K562 (cell line): ENCODE data around the gene MAML1. TPM values are rescaled to one million over a fixed set of nuclear protein-coding genes. Genes with fewer than 3 reads are reported as not detected.
A peak's percentile ranks its signal among the peaks of the same experiment; 100 is the strongest.

Source experiments
- CHD2 ChIP-seq: IDR thresholded peaks from 2 replicates; pipeline ENCODE4 v1.6.1; 2011; ENCODE audit warnings: low read depth, low read length
- DLX4 ChIP-seq: fragments of 250-450 bp; sonication (Bioruptor Pico); IDR thresholded peaks from 2 replicates; pipeline ENCODE4 v1.6.1; 2021; ENCODE audit warnings: mild to moderate bottlenecking
- ELF1 ChIP-seq: fragments of 200-800 bp; sonication (Bioruptor generic); IDR thresholded peaks from 2 replicates; pipeline ENCODE4 v1.6.1; 2016; ENCODE audit warnings: missing genetic modification characterization, missing compliant biosample characterization
- GABPB2 ChIP-seq: fragments of 250-450 bp; sonication (Bioruptor Pico); conservative IDR thresholded peaks from 2 replicates; pipeline ENCODE4 v1.5.1; 2021; ENCODE audit warnings: mild to moderate bottlenecking
- HEY1 ChIP-seq: fragments of 250-450 bp; sonication (Bioruptor Pico); IDR thresholded peaks from 2 replicates; pipeline ENCODE4 v1.5.0; 2020; ENCODE audit warnings: mild to moderate bottlenecking, moderate library complexity, borderline replicate concordance
- HMBOX1 ChIP-seq: sonication (generic); IDR thresholded peaks from 2 replicates; pipeline ENCODE4 v1.6.1; 2016
- LCOR ChIP-seq: sonication (generic); formaldehyde crosslinking; IDR thresholded peaks from 2 replicates; pipeline ENCODE4 v1.8.0; 2022; ENCODE audit warnings: mild to moderate bottlenecking, missing genetic modification reagents
- NFIC ChIP-seq: fragments of 450-650 bp; IDR thresholded peaks from 2 replicates; pipeline ENCODE4 v1.6.1; 2017; ENCODE audit warnings: mild to moderate bottlenecking, inconsistent platforms
- PCBP1 ChIP-seq: fragments of 200-400 bp; formaldehyde crosslinking; IDR thresholded peaks from 2 replicates; pipeline ENCODE4 v1.6.1; 2018; ENCODE audit warnings: mild to moderate bottlenecking, low read depth, low read length; ENCODE audit not compliant: poor library complexity, severe bottlenecking
- POLR2B ChIP-seq: fragments of 450-650 bp; IDR thresholded peaks from 2 replicates; pipeline ENCODE4 v1.6.1; 2018; ENCODE audit warnings: low read depth; ENCODE audit not compliant: partially characterized antibody
- PPARD ChIP-seq: fragments of 250-450 bp; sonication (Bioruptor Pico); IDR thresholded peaks from 2 replicates; pipeline ENCODE4 v1.8.0; 2022; ENCODE audit warnings: inconsistent platforms, mild to moderate bottlenecking, moderate library complexity
- PTBP1 ChIP-seq: fragments of 200-400 bp; formaldehyde crosslinking; IDR thresholded peaks from 2 replicates; pipeline ENCODE4 v1.6.1; 2017; ENCODE audit warnings: low read depth, low read length
- SP1 ChIP-seq: sonication (generic); formaldehyde crosslinking; IDR thresholded peaks from 2 replicates; pipeline ENCODE4 v1.8.1; 2022; ENCODE audit warnings: mild to moderate bottlenecking, missing genetic modification reagents
- TBL1XR1 ChIP-seq, 2 experiments: IDR thresholded peaks; 2 replicates each; pipeline ENCODE4 v1.6.1; 2012; ENCODE audit warnings: improper control_type of control experiment in 2 of 2, low read length in 2 of 2, mild to moderate bottlenecking in 1 of 2
- TFE3 ChIP-seq: fragments of 450-650 bp; formaldehyde crosslinking; IDR thresholded peaks from 2 replicates; pipeline ENCODE4 v1.4.0; 2020; ENCODE audit warnings: mild to moderate bottlenecking, mixed read lengths
- ZBTB49 ChIP-seq: sonication (generic); formaldehyde crosslinking; IDR thresholded peaks from 2 replicates; pipeline ENCODE4 v1.8.0; 2022; ENCODE audit warnings: missing genetic modification reagents, mild to moderate bottlenecking, borderline replicate concordance
- ZFP1 ChIP-seq: fragments of 450-650 bp; formaldehyde crosslinking; IDR thresholded peaks from 2 replicates; pipeline ENCODE4 v1.4.0; 2020; ENCODE audit warnings: mild to moderate bottlenecking, mixed read lengths
- ZNF398 ChIP-seq: fragments of 250-450 bp; sonication (Bioruptor Pico); IDR thresholded peaks from 2 replicates; pipeline ENCODE4 v1.8.0; 2021; ENCODE audit warnings: moderate library complexity, mild to moderate bottlenecking, inconsistent platforms
- ZNF639 ChIP-seq, 2 experiments: fragments of 200-800 bp in 1 of 2; sonication (Bioruptor generic) in 1 of 2; sonication (generic) in 1 of 2; formaldehyde crosslinking in 1 of 2; IDR thresholded peaks in 1 of 2; conservative IDR thresholded peaks in 1 of 2; 2 replicates each; pipeline versions ENCODE4 v1.5.0 to v1.6.1; 2016 to 2020; ENCODE audit warnings: missing compliant biosample characterization in 1 of 2, missing genetic modification characterization in 1 of 2, missing genetic modification reagents in 1 of 2
- polyA plus RNA-seq, 8 experiments: library from polyadenylated mRNA; depleted of rRNA in 4 of 8; stranded (reverse) in 5 of 8; unstranded in 3 of 8; fragments of >200 nt; fragmentation: Nextera tagmentation in 2 of 8; fragmentation: Illumina TruSeq in 1 of 8; extraction: Ambion mirVana in 2 of 8; extraction: Trizol in 1 of 8; gene quantifications; 2 replicates each; pipeline versions ENCODE4 v1.2.1 to v1.2.3, GENCODE V29; 2011 to 2014; ENCODE audit warnings: inconsistent platforms in 1 of 8, missing spikeins in 1 of 8
- total RNA-seq, 7 experiments: library from RNA; depleted of rRNA in 6 of 7; stranded (reverse); fragments of >200 nt in 6 of 7; fragmentation: Illumina TruSeq in 2 of 7; extraction: Trizol in 2 of 7; gene quantifications; 2 replicates each; pipeline versions ENCODE4 v1.2.1 to v1.2.3, GENCODE V29; 2011 to 2021; ENCODE audit warnings: low replicate concordance in 1 of 7

Gene MAML1
- total and polyA plus RNA-seq, 9 of the 15 experiments (the other 6 are each of a cell fraction or from before 2014, with no cell fraction given): 0.32 to 18.4 (median 7.0) TPM

- peak in 1 of 2 experiments; percentile 85; a peak in 1 of 4 replicates for TF ChIP-seq ZNF639 (CRISPR knock-in tag; conservative IDR thresholded peaks at IDR 0.05 in 1 of 2, IDR thresholded peaks at IDR 0.05 in 1 of 2)
- TF ChIP-seq CHD2: peak; percentile 36; the same call in 1 of the 2 replicates
- peak; percentile 75 for TF ChIP-seq ELF1
- no peak for TF ChIP-seq ZNF398
- TF ChIP-seq PCBP1: peak; percentile 99
- TF ChIP-seq ZFP1 (CRISPR knock-in tag): no peak
- TF ChIP-seq TFE3 (CRISPR knock-in tag): peak; percentile 82
- no peak for TF ChIP-seq DLX4 (CRISPR knock-in tag)
- TF ChIP-seq TBL1XR1 (IDR thresholded peaks at IDR 0.05; ENCODE audit: low read length in 2 of 2): peak in 1 of 2 experiments; percentile 92; a peak in 2 of 4 replicates
- TF ChIP-seq SP1 (CRISPR knock-in tag): peak; percentile 63
- TF ChIP-seq HEY1 (CRISPR knock-in tag): no peak
- no peak for TF ChIP-seq HMBOX1
- peak; percentile 27; the same call in 1 of the 2 replicates for TF ChIP-seq NFIC
- TF ChIP-seq POLR2B: peak; percentile 41
- TF ChIP-seq PPARD (CRISPR knock-in tag): no peak
- TF ChIP-seq ZBTB49: no peak
- peak; percentile 71; the same call in 1 of the 2 replicates for TF ChIP-seq LCOR (CRISPR knock-in tag)
- no peak for TF ChIP-seq GABPB2 (CRISPR knock-in tag)
- no peak for TF ChIP-seq PTBP1
Observed at GRCh38 chr5:179818746-179819295, 86.2 kb downstream of the MAML1 start (continued).
